ENCODE results near the gene RAD51B. TPM values are rescaled to one million over a fixed set of nuclear protein-coding genes. Genes with fewer than 3 reads are reported as not detected.

RAD51B gene
- total and polyA plus RNA-seq, 9 of the 15 experiments (the other 6 are each of a cell fraction or from before 2014, with no cell fraction given) = 8.5 to 17.3 (median 11.3) TPM

- H2AFZ ChIP-seq (ENCODE audit: low read depth, low read length) = no peak overlapping the region
- H3K4me2 ChIP-seq (ENCODE audit: insufficient read depth, low read length) = no peak overlapping the region
- FAIRE-seq (no peak), DNase-seq (ENCODE audit: extremely low read depth in 1 of 4, low spot score in 3 of 4) (no peak), ATAC-seq (no peak)
- H3K27me3 ChIP-seq (ENCODE audit: control insufficient read depth in 2 of 2, insufficient read depth in 2 of 2, low read length in 2 of 2) = peaks cover 0 to 14% of the 10 kb centered on the region in 2 experiments; a peak in 1 of 5 replicates
- BruUV-seq (replicated peaks) = no TSS peak
- H3K9me3 ChIP-seq (replicated peaks; ENCODE audit: control insufficient read depth, insufficient read depth, low read depth, low read length) = no peaks in the 10 kb centered on the region
- no peaks in the 10 kb centered on the region for H3K79me2 ChIP-seq (ENCODE audit: control insufficient read depth, insufficient read depth, low read length)
- H3K36me3 ChIP-seq (ENCODE audit: control insufficient read depth, insufficient read depth, low read length) = no peaks in the 10 kb centered on the region
- ChIA-PET CTCF (ENCODE audit: low intra/inter-chr PET ratio) (no interaction called here), POLR2A (interaction anchor here (0.7 to 1.5 kb wide), 6 partner anchors 13 to 445 kb away, joined by 3 read pairs; no protein-coding TSS in a partner anchor)
- WGBS (ENCODE audit: insufficient coverage, low coverage, missing lambda C conversion rate) = 64% methylated on average over 2 of the region's 2 CpGs
- TF ChIP-seq U2AF1 (optimal IDR thresholded peaks at IDR 0.05; ENCODE audit: low read depth, low read length) = no peak
- no peak for TF ChIP-seq ZBTB26 (CRISPR knock-in tag; IDR thresholded peaks at IDR 0.05)
- TF ChIP-seq TRIM24 (IDR thresholded peaks at IDR 0.05) = no peak
- no peak overlapping the region for H3K9ac ChIP-seq (ENCODE audit: insufficient read depth in 1 of 2, low read depth in 2 of 2, low read length in 2 of 2)
- intact Hi-C loops (cut with micrococcal nuclease) = no loop called here
- H4K20me1 ChIP-seq (replicated peaks; ENCODE audit: control insufficient read depth, insufficient read depth, low read length) = no peaks in the 10 kb centered on the region
- no peaks in the 10 kb centered on the region; a peak in 1 of 5 replicates for H3K4me1 ChIP-seq (replicated peaks in 1 of 2; ENCODE audit: control insufficient read depth in 2 of 2, insufficient read depth in 2 of 2, low read length in 2 of 2)
- no peak overlapping the region for H3K27ac ChIP-seq (ENCODE audit: extremely low read depth, low read depth, low read length)
- no peaks in the 10 kb centered on the region for H3K9me1 ChIP-seq (ENCODE audit: control insufficient read depth, insufficient read depth, low read length)
- in situ Hi-C loops (cut with MboI) = no loop called here
- no peak overlapping the region for H3K4me3 ChIP-seq
These were observed 874.3 kb downstream of the RAD51B start for GRCh38 chr14:68693926-68694325.

- H3K9me3 ChIP-seq (replicated peaks; ENCODE audit: control insufficient read depth, insufficient read depth, low read depth, low read length) = no peaks in the 10 kb centered on the region
- in situ Hi-C loops (cut with MboI) = no loop called here
- 41% methylated on average over 5 of the region's 7 CpGs for WGBS (ENCODE audit: insufficient coverage, low coverage, missing lambda C conversion rate)
- DNase-seq (ENCODE audit: extremely low read depth in 1 of 4, low spot score in 3 of 4) (no peak), FAIRE-seq (no peak), ATAC-seq (no peak)
- peaks cover 0 to 8% of the 10 kb centered on the region in 2 experiments; a peak in 1 of 5 replicates for H3K27me3 ChIP-seq (ENCODE audit: control insufficient read depth in 2 of 2, insufficient read depth in 2 of 2, low read length in 2 of 2)
- H3K4me1 ChIP-seq (replicated peaks in 1 of 2; ENCODE audit: control insufficient read depth in 2 of 2, insufficient read depth in 2 of 2, low read length in 2 of 2) = no peaks in the 10 kb centered on the region; a peak in 1 of 5 replicates
- TF ChIP-seq CAMTA2 (CRISPR knock-in tag; conservative IDR thresholded peaks at IDR 0.05) = no peak
- peak; percentile 41 for TF ChIP-seq NFIC (IDR thresholded peaks at IDR 0.05)
- H4K20me1 ChIP-seq (replicated peaks; ENCODE audit: control insufficient read depth, insufficient read depth, low read length) = no peaks in the 10 kb centered on the region
- POLR2A ChIA-PET = interaction anchor here (0.8 to 1.5 kb wide), 4 partner anchors 14 to 446 kb away, joined by 3 read pairs; no protein-coding TSS in a partner anchor
- BruUV-seq (replicated peaks) = no TSS peak
- CTCF ChIA-PET (ENCODE audit: low intra/inter-chr PET ratio) = no interaction called here
- no peak overlapping the region for H3K4me2 ChIP-seq (ENCODE audit: insufficient read depth, low read length)
- no peak overlapping the region for H2AFZ ChIP-seq (ENCODE audit: low read depth, low read length)
- H3K4me3 ChIP-seq = no peak overlapping the region
- H3K9ac ChIP-seq (ENCODE audit: insufficient read depth in 1 of 2, low read depth in 2 of 2, low read length in 2 of 2) = no peak overlapping the region; a peak in 1 of 4 replicates
- intact Hi-C loops (cut with micrococcal nuclease) = no loop called here
- no peaks in the 10 kb centered on the region for H3K79me2 ChIP-seq (ENCODE audit: control insufficient read depth, insufficient read depth, low read length)
- H3K27ac ChIP-seq (ENCODE audit: extremely low read depth, low read depth, low read length) = no peak overlapping the region
- H3K9me1 ChIP-seq (ENCODE audit: control insufficient read depth, insufficient read depth, low read length) = no peaks in the 10 kb centered on the region
- H3K36me3 ChIP-seq (ENCODE audit: control insufficient read depth, insufficient read depth, low read length) = no peaks in the 10 kb centered on the region
These were observed 875.1 kb downstream of the RAD51B start for GRCh38 chr14:68694516-68695235.

All from K562 (cell line).